B cell (primary cell): ENCODE data around the gene BIRC5. TPM values are rescaled to one million over a fixed set of nuclear protein-coding genes. Genes with fewer than 3 reads are reported as not detected.

Experiments used
- ATAC-seq: fragments of 200-7000 bp; cut with Tn5 transposase; one replicate; pipeline ENCODE4 v1.10.0; 2021; ENCODE audit warnings: low read depth, mild to moderate bottlenecking, moderate number of reproducible peaks, moderate library complexity
- CTCF ChIA-PET: fragments of 350-600 bp; sonication (Branson Sonifier 250); formaldehyde crosslinking; loops from one replicate; lab custom pipeline; 2021; ENCODE audit warnings: antibody characterized with exemption, inconsistent platforms; lab: Charles Lee
- POLR2A ChIA-PET: fragments of 350-600 bp; sonication (Branson Sonifier 250); formaldehyde crosslinking; loops from one replicate; lab custom pipeline; 2021; ENCODE audit warnings: antibody characterized with exemption; lab: Charles Lee
- DNase-seq: peaks from one replicate; pipeline ENCODE4 v3.0.0; 2013
- H2AFZ ChIP-seq: 2 replicates; pipeline ENCODE4 v1.6.1; 2012; ENCODE audit warnings: mild to moderate bottlenecking, low read depth, low read length; ENCODE audit not compliant: insufficient read depth, poor library complexity, severe bottlenecking
- H3K27ac ChIP-seq, 2 donors: 1 replicate in 1 of 2; 2 replicates in 1 of 2; pipeline ENCODE4 v1.5.1; 2012 to 2013; ENCODE audit warnings: low read length in 2 of 2, mild to moderate bottlenecking in 2 of 2, moderate library complexity in 1 of 2
- H3K27me3 ChIP-seq, 4 experiments: fragments of 200-600 bp in 1 of 4; sonication (generic) in 1 of 4; replicated peaks in 1 of 4; 1 replicate in 2 of 4; 2 replicates in 2 of 4; pipeline versions ENCODE4 v1.6.1 to v1.7.0; 2013 to 2016; ENCODE audit warnings: low read length in 3 of 4, mild to moderate bottlenecking in 2 of 4, mixed read lengths in 1 of 4, moderate library complexity in 1 of 4; ENCODE audit not compliant: insufficient read depth in 4 of 4, control insufficient read depth in 3 of 4; ENCODE audit errors: control extremely low read depth in 1 of 4
- H3K36me3 ChIP-seq, 2 experiments: replicated peaks in 1 of 2; 1 replicate in 1 of 2; 2 replicates in 1 of 2; pipeline versions ENCODE4 v1.6.1 to v1.7.1; 2013; ENCODE audit warnings: low read length in 1 of 2; ENCODE audit not compliant: insufficient read depth in 2 of 2, control insufficient read depth in 1 of 2; ENCODE audit errors: control extremely low read depth in 1 of 2, extremely low read depth in 1 of 2
- H3K4me1 ChIP-seq, 2 donors: fragments of 200-600 bp in 1 of 2; sonication (generic) in 1 of 2; 1 replicate in 1 of 2; 2 replicates in 1 of 2; pipeline versions ENCODE4 v1.5.1 to v1.6.1; 2013 to 2017; ENCODE audit warnings: low read length in 2 of 2; ENCODE audit not compliant: control insufficient read depth in 2 of 2, insufficient read depth in 2 of 2
- H3K4me2 ChIP-seq: replicated peaks from 2 replicates; pipeline ENCODE3; 2012; ENCODE audit warnings: mild to moderate bottlenecking, low read depth, low read length; ENCODE audit not compliant: poor library complexity, severe bottlenecking
- H3K4me3 ChIP-seq, 5 experiments: fragments of 200-600 bp in 1 of 5; sonication (generic) in 1 of 5; 1 replicate in 3 of 5; 2 replicates in 2 of 5; pipeline versions ENCODE4 v1.5.1 to v1.7.0; 2011 to 2016; ENCODE audit warnings: low read length in 4 of 5, mild to moderate bottlenecking in 4 of 5, low read depth in 2 of 5, control low read depth in 1 of 5, moderate library complexity in 1 of 5; ENCODE audit not compliant: insufficient read depth in 1 of 5; ENCODE audit errors: control extremely low read depth in 1 of 5, extremely low read depth in 1 of 5
- H3K79me2 ChIP-seq: fragments of 200-600 bp; sonication (generic); one replicate; pipeline ENCODE4 v1.6.0; 2016; ENCODE audit warnings: low read length; ENCODE audit not compliant: control insufficient read depth, insufficient read depth
- H3K9ac ChIP-seq: fragments of 200-600 bp; sonication (generic); 2 replicates; pipeline ENCODE4 v1.6.1; 2017; ENCODE audit warnings: mild to moderate bottlenecking, low read length, moderate library complexity
- H3K9me3 ChIP-seq, 3 donors: one replicate each; pipeline versions ENCODE4 v1.6.1 to v1.7.1; 2013; ENCODE audit warnings: low read length in 2 of 3; ENCODE audit not compliant: control insufficient read depth in 2 of 3, insufficient read depth in 1 of 3; ENCODE audit errors: control extremely low read depth in 1 of 3
- H4K20me1 ChIP-seq: 2 replicates; pipeline ENCODE4 v1.6.0; 2012; ENCODE audit warnings: mild to moderate bottlenecking, low read length; ENCODE audit not compliant: insufficient read depth, control insufficient read depth, poor library complexity, severe bottlenecking
- H3K27ac Mint-ChIP-seq: one replicate; pipeline ENCODE4 v1.8.0; 2021; ENCODE audit warnings: mixed read lengths
- H3K27me3 Mint-ChIP-seq: one replicate; pipeline ENCODE4 v1.8.0; 2021; ENCODE audit warnings: mixed read lengths
- H3K4me1 Mint-ChIP-seq: one replicate; pipeline ENCODE4 v1.8.0; 2021; ENCODE audit warnings: mixed read lengths
- H3K4me3 Mint-ChIP-seq: one replicate; pipeline ENCODE4 v1.8.0; 2021; ENCODE audit warnings: mixed read lengths
- H3K9me3 Mint-ChIP-seq: one replicate; pipeline ENCODE4 v1.8.0; 2022; ENCODE audit warnings: mixed read lengths; ENCODE audit not compliant: insufficient read depth
- EZH2 ChIP-seq: IDR thresholded peaks from 2 replicates; pipeline ENCODE4 v1.6.1; 2012; ENCODE audit warnings: borderline replicate concordance, low read depth, mild to moderate bottlenecking, moderate library complexity, low read length; ENCODE audit not compliant: insufficient read depth, poor library complexity, severe bottlenecking
- WGBS: methylation state at CpG from one replicate; pipeline ENCODE4 v1.1.5; 2013; ENCODE audit warnings: missing lambda C conversion rate; ENCODE audit not compliant: insufficient coverage; 5-methylcytosine and 5-hydroxymethylcytosine counted together
- intact Hi-C: fragments of 100-400 bp; cut with micrococcal nuclease; formaldehyde crosslinking; loops from one replicate; pipeline ENCODE4 v1.10.0; 2022
- polyA plus RNA-seq: library from polyadenylated mRNA; depleted of rRNA; stranded (reverse); fragments of >200 nt; gene quantifications from 2 replicates; pipeline ENCODE4 v1.2.3, GENCODE V29; 2012
- total RNA-seq, 2 donors: library from RNA; stranded (reverse); fragments of 120-200 nt in 1 of 2; gene quantifications; 1 replicate in 1 of 2; 2 replicates in 1 of 2; pipeline versions ENCODE4 v1.2.3 to v1.2.4, GENCODE V29; 2013 to 2022
- TF ChIP-seq, protein P1 (sequence below): fragments of 200-600 bp; IDR thresholded peaks from one replicate; pipeline ENCODE4 v1.8.0; 2022; ENCODE audit warnings: antibody characterized with exemption, mild to moderate bottlenecking

The BIRC5 gene
- total and polyA plus RNA-seq, 2 donors (not counting 1 experiment from before 2014, with no cell fraction given): 0.33 to 0.84 TPM

DNA sequence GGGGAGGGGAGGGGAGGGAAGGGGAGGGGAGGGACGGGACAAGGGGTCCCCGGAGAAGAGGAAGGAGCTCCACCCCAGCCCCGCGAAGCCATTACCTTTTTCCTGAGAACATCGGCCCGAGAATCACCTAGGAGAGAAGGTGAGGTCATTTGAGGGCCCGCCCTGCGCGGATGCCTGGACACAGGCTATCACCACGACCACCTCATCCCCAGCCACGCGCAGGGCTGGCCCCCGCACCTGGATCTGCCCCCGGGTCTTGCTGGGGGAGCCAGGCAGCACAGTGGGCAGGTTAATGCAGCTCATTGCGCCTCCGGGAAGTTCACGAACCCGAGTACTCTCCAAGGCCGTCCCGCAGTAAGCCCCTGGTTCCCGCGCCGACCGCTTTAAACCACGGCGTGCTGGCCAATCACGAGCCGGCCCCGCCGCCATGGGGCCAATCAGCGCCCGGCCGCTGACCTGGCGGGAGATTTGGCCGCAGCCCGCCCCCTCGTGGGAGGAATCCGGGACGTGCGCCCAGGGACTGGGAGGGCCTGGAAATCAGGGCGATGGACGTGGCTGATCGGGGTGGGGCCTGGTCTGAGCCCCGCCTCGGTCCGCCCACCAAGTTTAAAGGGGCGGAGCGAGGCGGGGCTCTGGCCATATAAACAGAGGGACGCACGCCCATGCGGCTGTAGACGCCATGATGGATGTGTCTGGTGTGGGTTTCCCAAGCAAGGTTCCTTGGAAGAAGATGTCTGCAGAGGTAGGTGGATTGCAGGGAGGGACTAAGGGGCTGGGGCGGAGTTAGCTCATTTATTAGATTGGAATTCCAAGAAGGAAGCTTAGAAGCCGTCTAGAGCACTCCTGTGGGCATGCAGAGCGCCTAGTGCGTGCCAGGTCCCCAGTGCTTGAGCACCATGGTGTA, 27.1 kb upstream of the BIRC5 start, which contains the start of the genes AFMID and TK1:
Gene AFMID (plus strand): TSS at position 671 of the 904 bp plus-strand sequence. CDS start 9 bp downstream, at position 680.
Gene TK1 (minus strand): TSS at position 361 of the 904 bp plus-strand sequence. CDS start 58 bp downstream, at position 303.
- peak; percentile 89 for DNase-seq
- no peak within 1 kb of the TSS for H3K27ac ChIP-seq
- no peaks in the 10 kb centered on the region for H3K27me3 Mint-ChIP-seq
- no peaks in the 10 kb centered on the region for H3K9me3 Mint-ChIP-seq
- WGBS: 4% methylated on average over 53 of the region's 57 CpGs
- peak within 1 kb of the TSS; percentile 73 for H3K9ac ChIP-seq
- intact Hi-C loops: loop anchor here (1.0 to 2.0 kb wide), 3 partner anchors 18 to 55 kb away; partner anchors contain the start of gene SYNGR2
- no peaks in the 10 kb centered on the region for H3K36me3 ChIP-seq
- peak within 1 kb of the TSS; percentile 31 to 77 (median 70) for H3K4me3 ChIP-seq
- CTCF ChIA-PET: interaction anchor here (0.5 to 19.2 kb wide), 8 partner anchors 11 to 102 kb away, joined by 3 to 357 read pairs (median 6); no protein-coding TSS in a partner anchor
- ATAC-seq: peak; percentile 95
- POLR2A ChIA-PET: interaction anchor here (0.6 to 2.0 kb wide), 8 partner anchors 11 to 1915 kb away, joined by 3 to 12 read pairs (median 4); partner anchors contain the start of genes GAA and SOCS3
- TF ChIP-seq EZH2: no peak
- TF ChIP-seq, protein P1, sequence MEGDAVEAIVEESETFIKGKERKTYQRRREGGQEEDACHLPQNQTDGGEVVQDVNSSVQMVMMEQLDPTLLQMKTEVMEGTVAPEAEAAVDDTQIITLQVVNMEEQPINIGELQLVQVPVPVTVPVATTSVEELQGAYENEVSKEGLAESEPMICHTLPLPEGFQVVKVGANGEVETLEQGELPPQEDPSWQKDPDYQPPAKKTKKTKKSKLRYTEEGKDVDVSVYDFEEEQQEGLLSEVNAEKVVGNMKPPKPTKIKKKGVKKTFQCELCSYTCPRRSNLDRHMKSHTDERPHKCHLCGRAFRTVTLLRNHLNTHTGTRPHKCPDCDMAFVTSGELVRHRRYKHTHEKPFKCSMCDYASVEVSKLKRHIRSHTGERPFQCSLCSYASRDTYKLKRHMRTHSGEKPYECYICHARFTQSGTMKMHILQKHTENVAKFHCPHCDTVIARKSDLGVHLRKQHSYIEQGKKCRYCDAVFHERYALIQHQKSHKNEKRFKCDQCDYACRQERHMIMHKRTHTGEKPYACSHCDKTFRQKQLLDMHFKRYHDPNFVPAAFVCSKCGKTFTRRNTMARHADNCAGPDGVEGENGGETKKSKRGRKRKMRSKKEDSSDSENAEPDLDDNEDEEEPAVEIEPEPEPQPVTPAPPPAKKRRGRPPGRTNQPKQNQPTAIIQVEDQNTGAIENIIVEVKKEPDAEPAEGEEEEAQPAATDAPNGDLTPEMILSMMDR: peak; percentile 37
- H2AFZ ChIP-seq: peak within 1 kb of the TSS; percentile 94
- peak within 1 kb of the TSS; percentile 91 for H3K4me3 Mint-ChIP-seq
- H3K4me2 ChIP-seq: peak within 1 kb of the TSS; percentile 100
- peaks cover 12 to 20% of the 10 kb centered on the region in 2 donors for H3K4me1 ChIP-seq
- H3K27ac Mint-ChIP-seq: peak within 1 kb of the TSS; percentile 83
- H3K9me3 ChIP-seq: no peaks in the 10 kb centered on the region
- H3K4me1 Mint-ChIP-seq: peaks cover 14% of the 10 kb centered on the region
- peaks cover 7% of the 10 kb centered on the region for H3K79me2 ChIP-seq
- no peaks in the 10 kb centered on the region for H4K20me1 ChIP-seq
- H3K27me3 ChIP-seq: no peaks in the 10 kb centered on the region
